Vagina (tissue), 2 donors: Measurements from ENCODE around the gene HASPIN. TPM values are rescaled to one million over a fixed set of nuclear protein-coding genes. Genes with fewer than 3 reads are reported as not detected.
A peak's percentile ranks its signal among the peaks of the same experiment; 100 is the strongest.

Experiments
- DNase-seq, 2 donors: peaks; one replicate each; pipeline ENCODE4 v3.0.0-alpha.2; 2017; ENCODE audit errors: extremely low spot score in 2 of 2
- H3K27ac ChIP-seq: fragments of 200-600 bp; sonication (generic); one replicate; pipeline ENCODE4 v1.5.1; 2019
- H3K27me3 ChIP-seq: fragments of 200-600 bp; sonication (generic); one replicate; pipeline ENCODE4 v1.5.1; 2019
- H3K36me3 ChIP-seq, 2 donors: fragments of 200-600 bp; sonication (generic); one replicate each; pipeline ENCODE4 v1.5.1; 2017 to 2019
- H3K4me1 ChIP-seq: fragments of 200-600 bp; sonication (generic); one replicate; pipeline ENCODE4 v1.5.1; 2019
- H3K4me3 ChIP-seq, 2 donors: fragments of 200-600 bp; sonication (generic); 1 replicate in 1 of 2; 2 replicates in 1 of 2; pipeline ENCODE4 v1.5.1; 2016 to 2019
- H3K9me3 ChIP-seq: fragments of 200-600 bp; sonication (generic); one replicate; pipeline ENCODE4 v1.5.1; 2019
- POLR2A ChIP-seq, 2 donors: fragments of 450-650 bp; IDR thresholded peaks; one replicate each; pipeline ENCODE4 v1.6.1; 2017; ENCODE audit warnings: antibody characterized with exemption in 2 of 2, mild to moderate bottlenecking in 2 of 2, moderate library complexity in 2 of 2
- POLR2AphosphoS5 ChIP-seq, 2 donors: sonication (generic); formaldehyde crosslinking; IDR thresholded peaks; one replicate each; pipeline ENCODE4 v1.9.0; 2017; ENCODE audit warnings: antibody characterized with exemption in 2 of 2, mild to moderate bottlenecking in 2 of 2, low read depth in 1 of 2; ENCODE audit not compliant: insufficient read depth in 1 of 2
- intact Hi-C: fragments of 100-400 bp; cut with DNase I; formaldehyde crosslinking; loops from one replicate; pipeline ENCODE4 v1.15.1; 2023
- total RNA-seq: library from RNA; depleted of rRNA; stranded (reverse); fragments of >200 nt; gene quantifications from one replicate; pipeline ENCODE4 v1.2.3, GENCODE V29; 2016
- TF ChIP-seq, protein P1 (sequence below), 3 experiments: fragments of 450-650 bp in 2 of 3; fragments of 200-600 bp in 1 of 3; sonication (generic) in 1 of 3; IDR thresholded peaks; one replicate each; pipeline ENCODE4 v1.5.1; 2017 to 2019; ENCODE audit warnings: antibody characterized with exemption in 3 of 3, mild to moderate bottlenecking in 2 of 3, moderate library complexity in 2 of 3

HASPIN gene
- total RNA-seq, 1 donor from 2014 or later = 0.74 TPM

GRCh38 chr17:3691617-3692067, 32.1 kb upstream of the HASPIN start:
- no peaks in the 10 kb centered on the region for H3K9me3 ChIP-seq
- no peak for DNase-seq
- no peak overlapping the region for H3K27ac ChIP-seq
- peaks cover 19% of the 10 kb centered on the region for H3K4me1 ChIP-seq
- no peak overlapping the region for H3K4me3 ChIP-seq
- intact Hi-C loops = no loop called here
- no peaks in the 10 kb centered on the region for H3K36me3 ChIP-seq
- TF ChIP-seq POLR2AphosphoS5 (IDR thresholded peaks at IDR 0.05; ENCODE audit: insufficient read depth in 1 of 2, low read depth in 1 of 2) (no peak), POLR2A (IDR thresholded peaks at IDR 0.05) (no peak)
- TF ChIP-seq, protein P1, sequence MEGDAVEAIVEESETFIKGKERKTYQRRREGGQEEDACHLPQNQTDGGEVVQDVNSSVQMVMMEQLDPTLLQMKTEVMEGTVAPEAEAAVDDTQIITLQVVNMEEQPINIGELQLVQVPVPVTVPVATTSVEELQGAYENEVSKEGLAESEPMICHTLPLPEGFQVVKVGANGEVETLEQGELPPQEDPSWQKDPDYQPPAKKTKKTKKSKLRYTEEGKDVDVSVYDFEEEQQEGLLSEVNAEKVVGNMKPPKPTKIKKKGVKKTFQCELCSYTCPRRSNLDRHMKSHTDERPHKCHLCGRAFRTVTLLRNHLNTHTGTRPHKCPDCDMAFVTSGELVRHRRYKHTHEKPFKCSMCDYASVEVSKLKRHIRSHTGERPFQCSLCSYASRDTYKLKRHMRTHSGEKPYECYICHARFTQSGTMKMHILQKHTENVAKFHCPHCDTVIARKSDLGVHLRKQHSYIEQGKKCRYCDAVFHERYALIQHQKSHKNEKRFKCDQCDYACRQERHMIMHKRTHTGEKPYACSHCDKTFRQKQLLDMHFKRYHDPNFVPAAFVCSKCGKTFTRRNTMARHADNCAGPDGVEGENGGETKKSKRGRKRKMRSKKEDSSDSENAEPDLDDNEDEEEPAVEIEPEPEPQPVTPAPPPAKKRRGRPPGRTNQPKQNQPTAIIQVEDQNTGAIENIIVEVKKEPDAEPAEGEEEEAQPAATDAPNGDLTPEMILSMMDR (IDR thresholded peaks at IDR 0.05) = no peak
- H3K27me3 ChIP-seq = no peaks in the 10 kb centered on the region

- no peaks in the 10 kb centered on the region for H3K36me3 ChIP-seq
- H3K4me3 ChIP-seq = no peak overlapping the region
- TF ChIP-seq POLR2AphosphoS5 (IDR thresholded peaks at IDR 0.05; ENCODE audit: insufficient read depth in 1 of 2, low read depth in 1 of 2) (no peak), POLR2A (IDR thresholded peaks at IDR 0.05) (no peak)
- TF ChIP-seq, protein P1 (IDR thresholded peaks at IDR 0.05) = no peak
- no peak overlapping the region for H3K27ac ChIP-seq
- intact Hi-C loops = no loop called here
- no peak for DNase-seq
- peaks cover 19% of the 10 kb centered on the region for H3K4me1 ChIP-seq
- H3K9me3 ChIP-seq = no peaks in the 10 kb centered on the region
- no peaks in the 10 kb centered on the region for H3K27me3 ChIP-seq
These were observed 31.4 kb upstream of the HASPIN start for GRCh38 chr17:3692346-3692745.

GRCh38 chr17:3693141-3693540, 30.6 kb upstream of the HASPIN start:
- no peak for DNase-seq
- no peaks in the 10 kb centered on the region for H3K36me3 ChIP-seq
- H3K27me3 ChIP-seq = no peaks in the 10 kb centered on the region
- intact Hi-C loops = no loop called here
- no peaks in the 10 kb centered on the region for H3K9me3 ChIP-seq
- H3K27ac ChIP-seq = no peak overlapping the region
- H3K4me3 ChIP-seq = no peak overlapping the region
- TF ChIP-seq POLR2AphosphoS5 (IDR thresholded peaks at IDR 0.05; ENCODE audit: insufficient read depth in 1 of 2, low read depth in 1 of 2) = no peak
- no peak for TF ChIP-seq POLR2A (IDR thresholded peaks at IDR 0.05)
- TF ChIP-seq, protein P1 (IDR thresholded peaks at IDR 0.05) = no peak
- H3K4me1 ChIP-seq = peaks cover 19% of the 10 kb centered on the region

DNA sequence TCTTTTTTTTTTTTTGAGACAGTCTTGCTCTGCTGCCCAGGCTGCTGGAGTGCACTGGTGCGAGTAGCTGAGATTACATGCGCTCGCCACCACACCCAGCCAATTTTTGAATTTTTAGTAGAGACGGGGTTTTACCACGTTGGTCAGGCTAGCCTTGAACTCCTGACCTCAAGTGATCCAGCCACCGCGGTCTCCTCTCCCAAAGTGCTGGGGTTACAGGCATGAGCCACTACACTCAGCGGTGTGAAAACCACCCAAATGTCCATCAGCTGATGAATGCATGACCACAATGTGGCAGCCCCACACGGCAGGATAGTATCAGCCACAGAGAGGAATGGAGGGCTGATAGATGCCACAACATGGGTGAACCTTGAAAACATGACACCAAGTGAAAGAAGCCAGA, 29.9 kb upstream of the HASPIN start:
- no peak overlapping the region for H3K4me3 ChIP-seq
- no peaks in the 10 kb centered on the region for H3K36me3 ChIP-seq
- peaks cover 19% of the 10 kb centered on the region for H3K4me1 ChIP-seq
- no peaks in the 10 kb centered on the region for H3K9me3 ChIP-seq
- no peak for DNase-seq
- TF ChIP-seq, protein P1 (IDR thresholded peaks at IDR 0.05) = no peak
- TF ChIP-seq POLR2AphosphoS5 (IDR thresholded peaks at IDR 0.05; ENCODE audit: insufficient read depth in 1 of 2, low read depth in 1 of 2) (no peak), POLR2A (IDR thresholded peaks at IDR 0.05) (no peak)
- H3K27me3 ChIP-seq = no peaks in the 10 kb centered on the region
- no peak overlapping the region for H3K27ac ChIP-seq
- intact Hi-C loops = no loop called here

- Histone ChIP-seq H3K36me3 (no peaks in the 10 kb centered on the region), H3K27ac (no peak overlapping the region), H3K9me3 (no peaks in the 10 kb centered on the region), H3K4me3 (peak overlapping the region; percentile 41 to 49), H3K4me1 (peaks cover 19% of the 10 kb centered on the region), H3K27me3 (no peaks in the 10 kb centered on the region)
- intact Hi-C loops = no loop called here
- TF ChIP-seq, protein P1 (IDR thresholded peaks at IDR 0.05) = no peak
- TF ChIP-seq POLR2A (IDR thresholded peaks at IDR 0.05) (no peak), POLR2AphosphoS5 (IDR thresholded peaks at IDR 0.05; ENCODE audit: insufficient read depth in 1 of 2, low read depth in 1 of 2) (no peak)
- no peak for DNase-seq
These were observed 28.5 kb upstream of the HASPIN start for GRCh38 chr17:3695129-3695722.
